GM21529 (cell line): Measurements from ENCODE around the gene IL20RA.
A peak's percentile ranks its signal among the peaks of the same experiment; 100 is the strongest.

Experiments used
- ATAC-seq: cut with Tn5 transposase; IDR thresholded peaks from one replicate; pipeline ENCODE4 v1.9.1; 2021; ENCODE audit not compliant: unreplicated experiment

Gene IL20RA

DNA sequence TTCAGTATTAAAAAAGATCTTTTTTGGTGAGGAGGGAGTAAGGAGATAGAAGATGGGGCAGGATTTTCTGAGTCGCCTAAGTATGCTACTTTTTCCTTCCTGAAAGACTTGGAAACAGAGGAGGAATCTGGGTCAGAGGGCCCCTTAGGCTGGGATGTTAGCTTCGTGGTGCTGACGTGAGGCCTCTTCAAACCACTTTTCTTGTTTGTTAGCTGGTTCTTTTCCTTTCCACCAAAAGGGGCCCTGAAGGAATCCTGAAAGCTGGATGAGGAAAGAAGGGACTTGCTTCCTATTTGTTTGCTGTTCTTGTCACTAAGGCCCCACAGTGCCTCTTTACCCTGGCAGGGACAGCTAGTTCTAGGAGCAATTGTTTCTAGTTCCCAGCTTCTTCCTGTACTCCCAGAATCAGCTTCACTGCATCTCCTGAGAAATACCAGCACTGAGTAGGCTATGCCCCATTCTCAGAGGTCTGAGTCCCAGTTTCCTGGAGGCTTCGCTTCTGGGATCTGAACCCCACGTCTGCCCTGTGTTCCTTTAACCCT, 2.2 kb upstream of the IL20RA start:
- no peak for ATAC-seq

DNA sequence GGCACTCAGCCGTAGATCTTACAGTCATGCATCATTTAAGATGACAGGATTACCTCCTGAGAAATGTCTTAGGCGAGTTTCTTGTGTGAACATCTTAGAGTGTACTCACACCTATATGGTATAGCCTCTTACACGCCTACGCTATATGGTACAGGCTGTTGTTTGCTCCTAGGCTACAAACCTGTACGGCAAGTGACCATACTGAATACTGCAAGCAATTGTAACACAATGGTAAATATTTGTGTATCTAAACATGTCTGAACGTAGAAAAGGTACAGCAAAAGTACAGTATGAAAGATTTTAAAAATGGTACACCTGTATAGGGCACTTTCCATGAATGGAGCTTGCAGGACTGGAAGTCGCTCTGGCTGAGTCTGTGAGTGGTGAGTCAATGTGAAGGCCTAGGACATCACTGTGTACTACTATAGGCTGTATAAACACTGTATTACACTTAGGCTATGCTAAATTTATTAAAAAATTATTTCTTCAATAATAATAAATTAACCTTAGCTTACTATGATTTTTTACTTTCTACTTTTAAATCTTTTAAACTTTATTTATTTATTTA, 541 bp upstream of the IL20RA start:
- ATAC-seq = no peak

DNA sequence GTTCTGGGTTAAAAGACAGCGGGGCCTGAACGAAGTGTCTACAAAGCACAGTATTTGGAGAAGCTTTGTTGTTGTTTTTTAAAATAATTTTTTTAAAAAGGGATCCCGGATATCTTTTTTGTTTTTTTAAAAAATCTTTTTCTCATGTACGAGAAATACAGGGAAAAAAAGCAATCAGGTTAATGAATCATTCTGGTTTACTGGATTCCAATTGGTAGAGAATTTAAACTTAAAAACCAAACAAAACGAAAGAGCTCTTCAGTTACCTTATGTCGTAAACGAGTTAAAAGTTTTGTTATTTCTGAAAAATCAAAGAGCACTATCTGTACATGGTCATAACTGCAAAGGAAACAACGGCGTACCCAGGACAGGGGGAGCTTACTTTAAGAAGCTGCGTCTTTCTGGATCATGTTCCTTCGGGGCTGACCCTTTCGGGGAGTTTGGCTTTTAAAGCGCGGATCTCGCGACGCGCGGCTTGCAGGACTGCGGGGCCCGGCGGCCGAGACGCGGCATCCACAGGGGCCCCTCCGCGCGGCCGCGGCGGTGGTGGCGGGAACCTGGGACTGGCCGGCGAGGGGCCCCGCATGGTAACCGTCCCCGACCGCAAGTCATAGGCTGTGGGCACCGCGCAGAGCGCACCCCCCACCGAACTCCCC, 927 bp downstream of the IL20RA start:
- peak; percentile 33 for ATAC-seq

DNA sequence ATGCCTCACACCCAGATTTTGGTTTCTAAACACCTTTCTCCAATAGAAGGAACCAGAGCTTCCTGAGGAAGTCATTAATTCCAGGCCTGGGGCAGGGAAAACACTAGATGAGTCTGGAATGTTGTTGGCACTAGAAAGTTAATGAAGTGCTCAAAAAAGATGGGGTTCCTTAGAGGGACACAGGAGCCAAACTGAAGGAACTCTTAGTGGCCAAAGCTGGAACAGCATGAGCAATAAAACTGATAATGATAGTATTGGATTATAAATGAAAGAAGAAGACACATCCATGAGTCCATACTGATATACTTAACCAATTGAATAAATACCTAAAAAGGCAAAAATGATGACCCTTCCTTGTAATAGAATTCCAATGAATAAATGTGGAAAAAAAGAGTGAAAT, 4.4 kb downstream of the IL20RA start:
- ATAC-seq = no peak

DNA sequence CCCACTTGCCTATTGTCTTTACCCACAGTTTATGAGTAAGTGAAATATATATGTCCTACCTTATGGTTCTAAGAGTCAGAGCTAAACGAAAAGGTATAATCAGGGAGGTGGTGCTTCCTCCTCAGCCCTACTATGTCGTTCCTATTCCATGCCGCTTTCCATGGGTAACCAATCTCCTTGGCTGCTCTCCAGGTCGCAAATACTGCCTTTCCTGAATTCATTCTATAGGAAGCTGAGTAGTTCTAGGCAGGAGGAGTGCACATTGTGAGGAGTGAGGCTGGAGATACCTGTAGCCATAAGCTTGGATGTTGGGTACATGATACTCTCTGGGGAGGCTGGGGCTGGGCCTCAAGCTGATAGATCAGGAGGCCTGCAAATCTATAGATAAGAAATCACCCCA, 5.8 kb downstream of the IL20RA start:
- ATAC-seq = no peak

DNA sequence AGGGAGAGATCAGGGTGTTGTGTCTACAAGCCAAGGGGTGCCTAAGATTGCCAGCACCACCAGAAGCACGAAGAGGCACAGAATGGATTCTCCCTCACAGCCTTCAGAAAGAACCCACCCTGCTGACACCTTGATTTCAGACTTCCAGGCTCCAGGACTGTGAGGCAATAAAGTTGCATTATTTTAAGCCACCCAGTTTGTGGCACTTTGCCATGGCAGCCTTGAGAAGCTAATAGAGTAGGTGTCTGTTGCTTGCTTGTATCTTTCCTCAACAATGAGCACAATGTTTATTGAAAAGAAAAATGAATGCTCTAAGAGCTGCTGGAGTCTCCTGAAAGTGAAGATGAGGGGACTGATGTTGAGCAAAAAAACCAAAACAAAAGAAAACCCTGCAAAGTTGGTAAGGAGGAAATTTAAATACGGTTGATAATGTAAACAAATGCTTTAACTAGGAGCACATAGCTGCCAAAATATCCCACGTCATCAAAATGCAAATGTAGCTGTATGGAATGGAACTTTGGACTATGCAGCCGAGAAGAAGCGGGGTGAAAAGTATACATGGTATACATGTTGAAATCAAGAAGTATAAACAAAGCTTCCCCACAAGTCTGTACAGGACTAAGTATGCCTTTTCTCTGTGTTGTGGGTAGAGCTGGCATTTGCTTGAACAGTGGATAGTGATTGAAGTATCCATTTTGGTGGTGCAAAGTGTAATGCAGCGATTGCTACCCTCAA, 8.0 kb downstream of the IL20RA start:
- no peak for ATAC-seq

DNA sequence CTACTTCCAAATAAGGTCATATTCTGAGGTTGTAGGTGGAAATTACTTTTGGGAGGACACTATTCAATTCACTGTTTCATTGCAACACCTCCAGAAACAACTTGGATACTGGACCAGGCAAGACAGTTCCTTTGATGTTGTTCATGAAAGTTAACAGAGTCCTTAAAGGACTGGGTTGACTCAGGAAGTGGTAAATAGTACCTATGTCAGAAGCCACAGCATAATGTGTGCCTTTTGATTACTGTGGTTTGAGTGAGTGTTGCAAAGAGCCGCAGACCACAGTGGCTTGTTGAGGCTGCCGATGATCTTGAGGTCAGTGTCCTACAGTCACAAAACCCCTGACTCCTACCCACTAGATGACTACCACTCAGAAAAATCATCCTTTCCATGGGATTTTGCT, 10.9 kb downstream of the IL20RA start:
- peak; percentile 93 for ATAC-seq

DNA sequence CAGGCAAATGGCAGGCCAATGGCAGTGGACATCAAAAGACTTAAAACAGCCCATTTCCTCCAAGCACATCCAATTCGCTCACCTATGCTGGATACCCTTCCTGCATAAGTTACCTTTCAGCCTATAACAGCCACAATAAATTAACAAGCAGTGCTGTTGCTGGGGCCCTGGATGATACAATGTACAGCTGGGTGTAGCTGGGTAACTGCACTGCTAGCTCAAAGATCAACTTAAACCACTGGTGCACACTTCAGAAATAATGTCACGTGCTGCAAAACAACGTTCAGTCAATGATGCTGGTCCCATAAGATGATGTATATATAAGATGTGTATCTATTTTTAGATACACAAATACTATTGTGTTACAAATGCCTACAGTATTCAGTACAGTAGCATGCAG, 13.6 kb downstream of the IL20RA start:
- no peak for ATAC-seq

DNA sequence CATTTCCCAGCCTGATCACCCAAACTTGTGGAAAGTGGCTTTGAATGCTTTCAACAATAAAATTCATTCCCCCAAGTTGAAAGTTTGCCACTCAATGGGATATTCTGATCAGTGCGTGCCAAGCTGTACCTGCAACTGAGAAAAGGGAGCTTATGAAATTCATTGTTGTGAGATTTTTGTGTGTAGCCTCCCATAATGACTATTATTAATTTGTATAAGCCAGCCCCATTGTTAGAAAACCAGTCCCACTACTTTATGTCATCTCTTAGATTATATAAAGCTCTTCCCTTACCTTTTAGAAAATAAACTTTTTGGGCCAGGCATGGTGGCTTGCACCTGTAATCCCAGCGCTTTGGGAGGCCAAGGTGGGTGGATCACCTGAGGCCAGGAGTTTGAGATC, 15.9 kb downstream of the IL20RA start:
- no peak for ATAC-seq

DNA sequence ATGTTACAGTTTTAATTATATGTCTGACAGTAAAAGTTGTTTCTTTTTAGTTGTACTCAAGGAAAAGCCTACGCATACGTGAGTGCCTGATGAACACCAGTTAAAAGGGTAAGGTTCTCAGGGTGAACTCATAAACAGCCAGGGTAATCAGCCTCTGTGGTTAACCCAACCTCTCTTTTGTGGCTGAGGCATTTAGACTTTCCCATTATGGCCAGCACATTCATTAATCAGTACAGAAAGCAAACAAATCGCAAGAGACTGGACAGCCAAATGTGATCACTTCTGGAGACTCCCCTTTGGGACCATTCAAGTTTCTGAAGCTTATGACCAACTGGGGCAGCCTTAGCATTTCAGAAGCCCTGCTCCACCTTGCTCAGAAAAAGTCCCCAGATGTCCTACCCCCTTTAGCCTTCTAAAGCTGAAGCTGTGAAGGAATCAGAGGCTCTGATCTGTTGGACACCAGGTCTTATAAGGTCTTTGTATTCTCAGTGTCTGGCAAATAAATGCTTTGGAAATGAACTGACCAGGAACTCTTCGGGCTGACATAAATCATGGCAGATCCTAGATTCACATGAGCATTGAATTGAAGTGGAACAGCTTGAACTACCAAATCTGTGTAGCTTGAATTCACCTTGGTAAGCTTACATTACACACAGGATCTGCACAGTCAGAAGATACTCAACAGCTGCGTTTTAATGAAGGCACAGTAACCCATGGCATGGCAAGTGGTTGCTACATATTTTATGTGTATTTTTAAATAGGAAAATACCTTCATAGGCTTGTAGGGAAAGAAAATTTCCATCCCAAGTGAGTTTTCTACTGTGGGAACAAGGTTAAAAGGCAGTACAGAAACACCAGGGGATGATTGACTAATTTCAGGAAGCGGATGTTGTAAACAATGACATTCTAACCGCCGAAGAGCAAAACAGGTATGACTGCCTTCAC, 18.7 kb downstream of the IL20RA start:
- ATAC-seq = no peak

DNA sequence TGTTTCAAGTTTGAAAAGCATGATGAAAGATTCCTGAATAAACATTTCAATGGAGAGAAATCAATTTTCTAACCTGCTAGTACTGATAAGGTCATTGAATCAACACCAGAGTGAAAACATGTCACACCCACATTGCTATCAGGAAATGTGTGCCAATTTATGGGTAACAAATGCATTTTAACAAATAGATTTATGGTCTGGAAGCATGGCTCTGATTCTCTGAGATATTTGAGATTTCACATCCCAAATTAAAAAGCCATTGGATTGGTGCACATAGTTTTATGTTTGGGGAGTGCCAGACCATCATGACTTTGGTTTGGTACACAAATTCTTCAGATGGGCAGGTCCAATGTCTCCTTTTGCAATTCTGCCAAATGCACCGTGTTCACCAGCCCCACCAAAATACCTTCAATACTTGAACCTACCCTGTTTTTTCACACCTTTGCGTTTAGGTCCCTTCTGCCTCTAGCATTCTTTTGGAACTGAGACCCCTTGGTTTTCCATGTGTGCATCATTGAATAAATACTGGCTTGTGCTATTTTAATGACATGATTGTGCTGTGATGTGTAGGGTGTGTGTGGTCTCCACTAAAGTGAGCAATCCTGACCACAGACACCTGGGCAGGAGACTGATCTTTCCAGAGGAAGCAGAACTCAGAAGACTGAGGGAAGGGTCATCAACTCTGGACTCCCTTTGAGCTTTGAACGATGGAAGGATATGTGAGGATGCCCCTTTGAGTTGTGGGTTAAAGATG, 20.4 kb downstream of the IL20RA start:
- no peak for ATAC-seq

DNA sequence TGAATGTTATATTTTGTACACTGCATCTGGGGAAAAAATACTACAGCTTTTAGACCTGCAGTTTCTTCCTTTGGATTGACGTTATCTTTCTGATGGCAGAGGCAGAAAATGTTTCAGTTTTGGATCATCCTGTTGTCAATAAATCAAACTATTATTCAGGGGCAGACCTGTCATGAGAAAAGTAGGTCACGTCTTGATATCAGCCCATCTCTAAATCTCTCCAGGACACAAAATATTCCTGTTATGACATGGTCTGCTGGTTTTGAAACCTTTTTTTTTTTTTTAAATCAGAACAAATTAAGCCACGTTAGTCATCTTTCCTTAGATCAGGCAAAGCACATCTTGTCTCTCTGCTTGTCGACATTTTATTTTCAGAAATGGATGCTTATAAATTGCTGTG, 24.0 kb downstream of the IL20RA start:
- no peak for ATAC-seq

DNA sequence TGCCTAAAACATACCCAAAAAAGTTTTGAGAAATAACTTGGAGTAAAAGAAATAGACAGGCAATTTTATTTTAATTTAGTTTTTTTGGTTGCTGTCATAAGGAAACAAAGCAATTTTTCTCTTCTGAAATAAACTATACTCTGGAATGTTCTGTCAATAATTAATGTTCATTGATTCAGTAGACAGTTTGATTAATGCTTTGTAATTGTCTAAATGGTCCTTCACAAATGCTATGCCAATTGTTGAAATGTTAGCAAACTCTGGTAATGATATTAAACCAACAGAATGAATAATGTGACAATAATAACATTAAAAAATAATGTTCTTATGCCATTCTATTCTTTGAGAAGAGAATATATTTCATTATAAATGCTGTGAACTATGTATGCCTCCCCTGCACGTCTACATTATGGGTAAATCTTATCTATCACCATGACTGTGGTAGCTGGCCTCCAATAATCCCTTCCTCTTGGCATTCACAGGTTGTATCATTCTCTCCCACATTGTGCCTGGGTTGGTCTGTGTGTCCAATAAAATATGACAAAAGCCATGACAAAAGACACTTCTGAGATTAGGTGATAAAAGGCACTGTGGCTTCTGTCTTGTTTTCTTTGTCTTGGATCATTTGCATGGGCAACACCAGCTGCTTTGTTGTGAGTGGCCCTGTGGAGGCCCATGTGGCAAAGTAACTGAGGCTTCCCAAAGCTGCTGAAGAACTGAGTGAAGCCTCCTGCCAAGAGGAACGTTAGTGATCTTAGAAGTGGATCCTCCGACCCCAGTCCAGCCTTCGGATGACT, 25.1 kb downstream of the IL20RA start:
- no peak for ATAC-seq

DNA sequence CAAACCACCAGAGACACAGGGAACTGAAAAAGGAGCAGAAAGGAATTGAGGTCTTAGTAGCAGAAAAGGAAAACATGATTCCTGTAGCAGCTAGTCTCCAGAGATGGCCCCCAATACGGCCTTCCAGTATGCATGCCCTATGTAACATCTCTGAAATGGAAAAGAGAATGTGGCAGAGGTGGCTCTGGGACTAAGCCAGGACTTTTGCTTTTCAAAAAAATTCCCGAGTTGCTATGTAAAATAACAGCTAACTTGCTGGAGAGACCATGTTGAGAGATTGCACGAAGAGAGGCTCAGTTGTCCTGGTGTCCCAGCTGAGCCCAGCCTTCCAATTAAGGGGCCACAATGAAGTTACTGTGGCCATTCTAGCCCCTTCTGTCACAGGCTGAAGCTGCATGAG, 27.7 kb downstream of the IL20RA start:
- no peak for ATAC-seq

DNA sequence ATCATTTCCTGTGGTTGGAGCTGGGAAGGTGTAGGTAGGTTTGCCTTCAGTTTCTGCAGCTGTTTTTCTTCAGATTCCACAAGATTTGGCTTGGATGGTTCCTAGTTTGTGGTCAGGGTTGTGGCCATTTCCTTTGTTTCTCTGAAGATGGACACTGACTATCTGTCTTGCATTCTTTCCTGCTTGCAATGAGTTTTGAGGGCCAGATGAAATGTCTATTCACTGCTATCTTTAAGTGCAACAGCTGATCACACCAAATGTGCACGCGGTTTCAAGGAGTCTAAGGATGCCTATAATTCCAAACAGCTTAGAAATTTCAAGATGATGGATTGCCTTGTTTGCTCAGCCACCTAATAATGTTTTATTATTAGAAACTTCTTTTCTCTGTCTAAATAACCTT, 28.4 kb downstream of the IL20RA start:
- no peak for ATAC-seq

DNA sequence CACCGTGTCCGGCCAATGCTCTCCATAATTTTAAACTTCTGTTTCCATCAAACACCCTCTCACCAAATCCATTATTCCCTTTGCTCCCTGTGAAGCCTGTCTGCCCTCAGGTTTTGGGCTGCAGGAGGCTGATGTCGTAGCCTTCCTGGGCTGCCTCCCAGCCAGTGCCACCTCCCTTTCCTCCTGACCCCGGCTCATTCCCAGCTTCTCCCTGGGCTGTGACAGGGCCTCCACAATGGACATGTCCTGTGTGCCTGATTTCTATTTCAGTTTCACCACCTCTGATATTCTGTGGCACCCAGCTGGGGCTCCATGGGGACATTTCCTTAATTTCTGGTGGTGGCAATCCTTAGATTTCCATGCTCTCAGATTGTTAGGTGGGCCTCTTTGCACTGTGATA, 28.8 kb downstream of the IL20RA start:
- ATAC-seq = no peak

DNA sequence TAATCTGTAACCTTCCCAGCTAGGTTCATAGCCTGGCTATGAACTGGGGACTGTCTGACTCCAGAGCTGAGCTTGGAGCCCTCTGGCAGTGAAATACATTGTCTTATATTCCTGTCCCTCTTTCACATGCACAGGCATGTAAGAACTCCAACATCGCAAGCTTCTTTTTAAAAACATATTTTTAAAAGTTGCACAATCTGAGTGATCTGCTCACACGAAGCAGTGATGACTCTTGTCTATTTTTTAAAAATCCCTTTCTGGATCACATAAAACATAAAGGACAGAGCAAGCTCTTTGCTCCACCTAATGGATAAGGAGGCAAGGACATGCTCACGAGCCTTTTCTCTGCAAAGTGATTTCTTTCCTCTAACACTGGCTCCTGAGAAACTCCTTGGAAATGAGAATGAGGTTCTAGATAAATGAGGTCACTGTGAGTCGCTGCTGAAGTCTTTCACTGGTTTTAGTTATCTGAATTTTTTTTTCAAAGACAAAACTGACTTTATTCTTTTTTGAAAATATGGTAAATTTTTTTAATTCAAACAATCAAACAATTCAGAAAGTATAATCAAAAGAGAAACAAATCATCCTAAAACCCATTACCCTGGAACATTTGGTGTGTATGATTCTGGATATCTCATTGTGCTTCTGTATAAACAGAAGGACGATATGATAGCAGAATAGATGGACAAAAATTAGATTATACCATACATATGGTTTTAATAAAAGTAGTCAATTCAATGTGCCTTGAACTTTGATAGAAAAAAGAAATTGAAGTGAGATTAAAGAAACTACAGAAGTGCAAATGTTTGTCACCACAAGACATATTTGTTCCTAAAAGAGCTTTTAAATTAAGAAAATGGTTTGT, 30.8 kb downstream of the IL20RA start:
- no peak for ATAC-seq

DNA sequence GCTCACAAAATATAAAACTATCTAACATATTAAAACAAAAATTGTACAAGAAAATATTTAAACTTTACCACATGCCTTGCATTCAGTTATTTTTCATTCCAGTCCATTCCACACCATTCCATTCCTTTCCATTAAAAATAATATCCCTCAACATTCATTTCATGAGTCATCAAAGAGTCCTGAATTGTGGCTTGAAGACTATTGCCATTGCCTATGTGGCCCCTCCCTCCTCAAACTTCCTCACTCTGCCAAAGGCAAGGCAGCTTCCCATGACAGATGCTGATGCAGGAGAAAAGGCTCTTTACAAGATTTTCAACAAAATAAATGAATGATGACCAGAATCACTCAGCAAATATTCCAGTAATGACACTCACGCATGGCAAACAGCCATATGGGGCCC, 31.7 kb downstream of the IL20RA start:
- ATAC-seq = no peak

DNA sequence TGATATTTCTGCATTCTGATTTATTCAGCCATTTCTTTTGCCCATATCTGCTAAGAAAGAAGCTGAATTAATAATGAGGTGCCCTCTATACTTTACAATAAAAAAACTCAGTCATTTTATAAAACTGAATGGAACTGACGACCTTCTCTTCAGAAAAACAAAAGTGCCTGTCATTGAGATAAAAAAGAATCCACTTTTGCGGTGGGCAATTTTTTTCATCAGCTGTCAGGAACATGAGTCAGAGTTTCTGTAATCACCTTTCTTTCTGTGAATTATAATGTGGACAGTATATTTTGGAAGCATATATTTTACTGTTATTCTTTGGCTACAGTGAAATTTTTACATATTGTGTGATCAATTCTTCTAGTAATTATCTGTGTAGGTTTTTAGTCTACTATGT, 33.4 kb downstream of the IL20RA start:
- ATAC-seq = no peak
